OCI-LY1 (cell line): ENCODE results near the gene NDC1.

Experiments
- H2AFZ ChIP-seq: fragments of 200-600 bp; sonication (generic), shearing (Covaris generic); 2 replicates; pipeline ENCODE4 v1.6.0; 2014; ENCODE audit warnings: antibody characterized with exemption, mild to moderate bottlenecking, low read length
- H3F3A ChIP-seq: fragments of 200-600 bp; sonication (generic), shearing (Covaris generic); 2 replicates; pipeline ENCODE4 v1.6.0; 2014; ENCODE audit warnings: mild to moderate bottlenecking, antibody characterized with exemption, low read length, moderate library complexity; ENCODE audit not compliant: insufficient read depth
- H3K27ac ChIP-seq: fragments of 200-600 bp; sonication (generic); 2 replicates; pipeline ENCODE4 v1.5.1; 2014; ENCODE audit warnings: low read length, mixed run types, mild to moderate bottlenecking, low read depth; ENCODE audit not compliant: poor library complexity, severe bottlenecking
- H3K27me3 ChIP-seq: fragments of 200-600 bp; sonication (generic); 2 replicates; pipeline ENCODE4 v1.6.0; 2014; ENCODE audit warnings: antibody characterized with exemption, mild to moderate bottlenecking, low read length, moderate library complexity; ENCODE audit not compliant: insufficient read depth
- H3K36me3 ChIP-seq: fragments of 200-600 bp; sonication (generic); 2 replicates; pipeline ENCODE4 v1.6.1; 2014; ENCODE audit warnings: mild to moderate bottlenecking, antibody characterized with exemption, low read length, moderate library complexity, mixed read lengths; ENCODE audit not compliant: insufficient read depth
- H3K4me1 ChIP-seq: fragments of 200-600 bp; sonication (generic); 2 replicates; pipeline ENCODE4 v1.5.1; 2014; ENCODE audit warnings: mild to moderate bottlenecking, low read length, moderate library complexity; ENCODE audit not compliant: insufficient read depth, severe bottlenecking
- H3K4me2 ChIP-seq: fragments of 200-600 bp; sonication (generic), shearing (Covaris generic); 2 replicates; pipeline ENCODE4 v1.6.1; 2014; ENCODE audit warnings: low read length
- H3K4me3 ChIP-seq: fragments of 200-600 bp; sonication (generic); 2 replicates; pipeline ENCODE4 v1.5.1; 2014; ENCODE audit warnings: low read length, low read depth, mild to moderate bottlenecking, mixed read lengths; ENCODE audit not compliant: poor library complexity, severe bottlenecking
- H3K79me2 ChIP-seq: fragments of 200-600 bp; shearing (Covaris generic); 2 replicates; pipeline ENCODE4 v1.6.1; 2016; ENCODE audit warnings: mixed run types, low read length, mixed read lengths; ENCODE audit not compliant: insufficient read depth
- H3K9ac ChIP-seq: fragments of 200-600 bp; sonication (generic), shearing (Covaris generic); 2 replicates; pipeline ENCODE4 v1.6.1; 2014; ENCODE audit warnings: mild to moderate bottlenecking, low read length, mixed read lengths
- H3K9me2 ChIP-seq: fragments of 200-600 bp; sonication (generic), shearing (Covaris generic); 2 replicates; pipeline ENCODE4 v1.6.1; 2014; ENCODE audit warnings: low read depth, mild to moderate bottlenecking, low read length, mixed read lengths
- H3K9me3 ChIP-seq: fragments of 200-600 bp; shearing (Covaris generic); 2 replicates; pipeline ENCODE4 v1.6.1; 2014; ENCODE audit warnings: low read length, mixed read lengths
- H4K20me1 ChIP-seq: fragments of 200-600 bp; sonication (generic), shearing (Covaris generic); 2 replicates; pipeline ENCODE4 v1.6.0; 2016; ENCODE audit warnings: mild to moderate bottlenecking, low read length; ENCODE audit not compliant: insufficient read depth
- CTCF ChIP-seq: fragments of 200-600 bp; sonication (generic), shearing (Covaris generic); IDR thresholded peaks from 2 replicates; pipeline ENCODE4 v1.5.1; 2017; ENCODE audit warnings: mild to moderate bottlenecking, antibody characterized with exemption, low read length, moderate library complexity, mixed read lengths
- EZH2 ChIP-seq: fragments of 200-600 bp; sonication (generic), shearing (Covaris generic); IDR thresholded peaks from 2 replicates; pipeline ENCODE4 v1.8.0; 2017; ENCODE audit warnings: borderline replicate concordance, mixed run types, mild to moderate bottlenecking, antibody characterized with exemption, low read length, moderate library complexity, mixed read lengths

The NDC1 gene

DNA sequence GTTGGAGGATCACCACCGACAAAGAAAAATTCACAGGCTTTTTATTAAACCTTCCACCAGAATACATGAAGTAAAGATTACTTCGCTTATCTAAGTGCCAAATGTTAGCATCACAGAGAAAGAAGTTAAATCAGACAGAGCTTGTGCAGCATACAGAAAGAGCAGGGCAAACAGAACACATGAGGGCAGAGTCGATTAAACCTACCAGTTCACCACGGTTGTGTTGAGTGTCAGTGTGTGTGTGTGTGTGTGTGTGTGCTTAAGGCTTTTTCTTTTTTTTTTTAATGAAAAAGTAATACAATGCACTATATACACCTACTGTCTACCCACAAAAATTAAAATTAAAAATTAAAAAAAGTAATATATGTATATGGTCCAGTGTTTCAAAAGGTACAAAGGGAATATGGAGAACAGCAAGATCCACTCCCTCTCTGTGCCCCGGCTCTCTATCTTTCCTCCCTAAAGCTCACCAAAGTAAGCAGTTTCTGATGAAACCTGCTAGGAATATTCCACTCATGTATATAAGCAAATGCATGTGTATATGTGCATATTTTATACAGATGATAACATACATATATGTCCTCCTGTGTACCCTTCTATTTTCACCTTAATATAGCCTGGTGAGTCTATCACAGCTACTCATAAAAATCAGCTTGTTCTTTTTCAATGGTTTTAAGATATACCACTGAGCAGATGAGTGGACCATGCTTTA is 33.8 kb upstream of the NDC1 start:
- Histone ChIP-seq H3K27me3 (no peaks in the 10 kb centered on the region), H4K20me1 (no peaks in the 10 kb centered on the region), H3K4me3 (no peak overlapping the region), H3F3A (no peaks in the 10 kb centered on the region), H3K9ac (no peak overlapping the region), H3K4me1 (peaks cover 14% of the 10 kb centered on the region), H3K79me2 (no peaks in the 10 kb centered on the region), H3K27ac (no peak overlapping the region), H3K9me3 (no peaks in the 10 kb centered on the region), H3K36me3 (peaks cover 50% of the 10 kb centered on the region), H2AFZ (no peak overlapping the region), H3K9me2 (no peaks in the 10 kb centered on the region), H3K4me2 (no peak overlapping the region)
- TF ChIP-seq CTCF = no peak

GRCh38 chr1:53871221-53871620 is 33.1 kb upstream of the NDC1 start:
- Histone ChIP-seq H2AFZ (no peak overlapping the region), H3K79me2 (no peaks in the 10 kb centered on the region), H3K36me3 (peaks cover 50% of the 10 kb centered on the region), H3K4me1 (peaks cover 14% of the 10 kb centered on the region), H3K27ac (no peak overlapping the region), H3K4me3 (no peak overlapping the region), H3K9me2 (no peaks in the 10 kb centered on the region), H4K20me1 (no peaks in the 10 kb centered on the region), H3K27me3 (no peaks in the 10 kb centered on the region), H3K9ac (no peak overlapping the region), H3K9me3 (no peaks in the 10 kb centered on the region), H3F3A (no peaks in the 10 kb centered on the region), H3K4me2 (no peak overlapping the region)
- TF ChIP-seq EZH2 (no peak), CTCF (no peak)

GRCh38 chr1:53869454-53870117 is 31.5 kb upstream of the NDC1 start:
- TF ChIP-seq EZH2 (no peak), CTCF (no peak)
- H3K27ac ChIP-seq = peak overlapping the region; percentile 74
- H3F3A ChIP-seq = no peaks in the 10 kb centered on the region
- H3K4me2 ChIP-seq = peak overlapping the region; percentile 30
- no peak overlapping the region for H3K4me3 ChIP-seq
- H3K9me2 ChIP-seq = no peaks in the 10 kb centered on the region
- H3K4me1 ChIP-seq = peaks cover 14% of the 10 kb centered on the region
- H3K79me2 ChIP-seq = no peaks in the 10 kb centered on the region
- peaks cover 43% of the 10 kb centered on the region for H3K36me3 ChIP-seq
- H4K20me1 ChIP-seq = no peaks in the 10 kb centered on the region
- no peak overlapping the region; the same call in 1 of the 2 replicates for H3K9ac ChIP-seq
- H3K9me3 ChIP-seq = no peaks in the 10 kb centered on the region
- no peaks in the 10 kb centered on the region for H3K27me3 ChIP-seq
- no peak overlapping the region for H2AFZ ChIP-seq
